NCI-H2107 treated with DMSO at 0.1 percent for 48 hours (cell line): ENCODE data around the gene PRDM10.
"Not testable (repeated sequence)": the region's sequence is repeated elsewhere in the genome, so short reads cannot be mapped to it uniquely, and the experiment has no call there.

Experiments used
- DNase-seq: peaks from one replicate; lab custom pipeline; 2025; ENCODE audit not compliant: unreplicated experiment; lab: John Stamatoyannopoulos, UW

Gene PRDM10

DNA sequence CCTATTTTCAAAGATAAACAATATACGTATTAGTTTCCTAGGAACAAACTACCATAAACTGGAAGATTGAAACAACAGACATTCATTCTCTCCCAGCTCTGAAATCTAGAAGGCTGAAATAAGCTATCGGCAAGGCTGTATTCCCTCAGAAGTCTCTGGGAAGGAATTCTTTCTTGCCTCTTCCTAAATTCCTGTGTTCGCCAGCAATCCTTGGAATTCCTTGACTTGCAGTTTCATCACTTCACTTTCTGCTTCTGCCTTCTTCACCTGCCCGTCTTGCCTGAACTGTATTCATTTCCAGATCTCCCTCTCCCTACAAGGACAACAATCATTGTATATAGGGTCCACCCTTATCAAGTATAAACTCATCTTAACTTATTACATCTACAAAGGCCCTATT lies 17.7 kb upstream of the PRDM10 start:
- DNase-seq: no peak

GRCh38 chr11:130015846-130016245 lies 13.2 kb upstream of the PRDM10 start:
- not testable (repeated sequence) for DNase-seq

DNA sequence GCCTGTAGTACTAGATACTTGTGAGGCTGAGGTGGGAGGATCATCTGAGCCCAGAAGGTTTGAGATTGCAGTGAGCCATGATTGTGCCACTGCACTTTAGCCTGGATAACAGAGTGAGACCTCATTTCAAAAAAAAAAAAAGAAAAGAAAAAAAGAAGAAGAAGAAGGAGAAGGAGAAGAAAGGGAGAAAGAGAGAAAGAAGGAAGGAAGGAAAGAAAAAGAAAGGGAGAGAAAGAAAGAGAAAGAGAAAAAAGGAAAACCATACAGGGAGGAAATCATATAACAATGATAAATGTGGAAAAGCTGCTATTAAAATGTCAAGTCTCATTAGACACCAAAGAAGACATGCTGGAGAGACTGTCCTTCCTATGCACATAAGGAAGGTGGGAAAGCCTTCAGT lies 5.7 kb upstream of the PRDM10 start:
- DNase-seq: no peak

DNA sequence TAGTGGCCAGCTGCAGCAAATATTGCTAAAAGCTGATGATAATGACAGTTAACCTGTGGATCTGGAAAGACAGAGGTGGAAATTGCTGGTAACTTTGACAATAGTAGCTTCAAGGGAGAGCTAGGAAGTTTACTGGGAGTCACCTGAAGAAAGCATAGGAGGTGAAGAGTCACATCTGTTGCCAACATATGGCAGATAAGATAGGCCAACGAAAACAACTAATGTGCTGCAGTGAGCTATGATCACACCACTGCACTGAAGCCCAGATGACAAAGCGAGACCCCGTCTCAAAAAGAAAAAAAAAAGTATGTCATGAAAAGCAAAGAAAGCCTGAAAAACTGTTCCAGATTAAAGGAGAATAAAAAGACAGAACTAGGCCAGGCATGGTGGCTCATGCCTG lies 4.3 kb upstream of the PRDM10 start:
- no peak for DNase-seq

- no peak for DNase-seq
Observed at GRCh38 chr11:130003717-130004001, 1.0 kb upstream of the PRDM10 start.

- DNase-seq: peak; percentile 97
Observed at GRCh38 chr11:130002846-130003716, 446 bp upstream of the PRDM10 start.

GRCh38 chr11:130001461-130002351 lies 929 bp downstream of the PRDM10 start:
- no peak for DNase-seq

DNA sequence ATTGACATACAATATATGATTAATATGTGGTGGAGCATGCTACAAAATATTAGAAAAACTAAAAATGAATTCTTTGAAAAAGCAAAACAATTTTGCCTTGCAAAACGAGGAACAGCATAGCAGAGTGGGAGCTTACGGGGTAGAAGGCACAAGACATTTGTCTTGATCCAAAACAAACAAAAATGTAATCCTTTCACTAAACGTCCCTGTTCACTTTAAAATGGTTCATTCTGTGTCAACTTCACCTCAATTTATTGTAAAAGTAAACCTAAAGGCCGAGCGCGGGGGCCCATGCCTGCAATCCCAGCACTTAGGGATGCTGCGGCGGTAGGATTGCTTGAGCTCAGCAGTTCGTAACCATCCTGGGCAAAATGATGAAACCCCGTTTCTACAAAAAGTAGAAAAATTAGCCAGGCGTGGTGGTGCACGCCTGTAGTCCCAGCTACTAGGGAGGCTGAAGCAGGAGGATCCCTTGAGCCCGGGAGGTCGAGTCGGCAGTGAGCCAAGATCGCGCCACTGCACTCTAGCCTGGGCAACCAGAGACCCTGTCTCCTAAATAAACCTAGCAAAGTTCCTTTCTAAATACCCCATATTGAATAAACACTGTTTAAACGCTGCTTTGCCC lies 2.0 kb downstream of the PRDM10 start:
- DNase-seq: no peak

GRCh38 chr11:129999407-129999806 lies 3.2 kb downstream of the PRDM10 start:
- DNase-seq: no peak

GRCh38 chr11:129998905-129999304 lies 3.7 kb downstream of the PRDM10 start:
- no peak for DNase-seq

- DNase-seq: peak; percentile 53
Observed at GRCh38 chr11:129998107-129998506, 4.5 kb downstream of the PRDM10 start.

- no peak for DNase-seq
Observed at GRCh38 chr11:129997513-129997912, 5.1 kb downstream of the PRDM10 start.

DNA sequence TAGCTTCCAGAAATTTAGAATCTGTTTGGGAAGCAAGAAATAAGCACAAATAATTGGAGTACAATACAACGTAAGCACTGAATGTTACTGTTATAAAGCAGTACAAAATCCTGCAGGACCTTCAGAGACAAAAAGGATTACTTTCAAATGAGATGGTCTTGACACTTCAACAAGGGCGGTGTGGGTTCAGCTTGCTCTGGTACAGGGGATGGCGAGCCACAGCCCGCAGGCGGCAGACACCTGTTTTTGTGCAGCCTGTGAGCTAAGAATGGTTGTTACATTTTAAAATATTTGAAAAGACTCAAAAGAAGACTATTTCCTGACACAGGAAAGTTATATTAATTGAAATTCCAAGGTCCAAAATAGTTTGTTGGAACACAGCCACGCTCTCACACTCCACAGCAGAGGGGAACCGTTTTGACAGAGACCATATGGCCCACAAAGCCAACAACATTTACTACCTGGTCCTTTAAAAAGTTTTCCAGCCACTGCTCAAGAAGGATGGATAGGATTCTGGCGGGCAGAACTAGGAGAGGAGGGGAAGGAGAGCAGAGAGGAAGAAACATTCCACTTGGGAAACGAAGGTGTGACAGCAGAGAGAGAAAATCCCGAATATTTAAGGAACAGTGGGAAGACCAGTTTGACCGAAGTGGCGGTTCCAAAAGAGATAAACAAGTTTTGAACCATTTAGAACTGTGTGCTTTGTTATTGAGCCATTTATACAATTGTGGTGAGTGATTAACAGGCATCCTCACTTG lies 6.3 kb downstream of the PRDM10 start:
- no peak for DNase-seq

DNA sequence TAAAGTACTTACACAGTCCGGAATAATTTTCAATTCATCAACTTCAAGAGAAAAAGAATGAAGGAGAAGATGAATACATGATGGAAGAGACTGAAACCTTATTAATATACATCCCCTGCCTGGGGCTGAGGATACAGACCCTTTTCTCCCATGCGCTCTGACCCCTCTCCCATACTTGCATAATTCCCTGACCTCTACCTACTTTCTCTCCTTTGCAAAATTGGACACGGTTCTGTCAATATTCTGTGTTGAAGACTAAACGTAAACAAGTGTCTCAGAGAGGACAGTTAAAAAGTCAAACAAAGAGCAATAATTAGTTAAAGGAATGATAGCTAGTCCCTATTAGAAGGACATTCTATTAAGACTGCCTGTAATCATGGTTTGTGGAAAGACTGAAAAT lies 7.5 kb downstream of the PRDM10 start:
- DNase-seq: no peak

- peak; percentile 84 for DNase-seq
Observed at GRCh38 chr11:129992161-129992944, 10.3 kb downstream of the PRDM10 start.

GRCh38 chr11:129989149-129989813 lies 13.4 kb downstream of the PRDM10 start:
- no peak for DNase-seq

DNA sequence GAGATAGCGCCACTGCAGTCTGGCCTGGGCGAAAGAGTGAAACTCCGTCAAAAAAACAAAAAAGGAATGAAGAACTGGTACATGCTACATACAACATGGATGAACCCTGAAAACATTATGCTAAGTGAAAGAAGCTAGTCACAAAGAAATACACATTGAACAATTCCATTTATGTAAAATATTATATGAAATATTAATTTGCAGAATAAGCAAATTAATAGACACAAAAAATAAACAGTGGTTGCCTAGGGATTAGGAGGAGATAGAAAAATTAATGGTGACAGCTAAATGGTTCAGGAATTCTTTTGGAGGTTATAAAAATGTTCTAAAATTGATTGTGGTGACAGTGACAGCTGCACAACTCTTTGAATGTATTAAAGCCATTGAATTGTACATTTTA lies 14.7 kb downstream of the PRDM10 start:
- DNase-seq: no peak

- DNase-seq: no peak
Observed at GRCh38 chr11:129985823-129986222, 16.8 kb downstream of the PRDM10 start.

GRCh38 chr11:129980086-129980485 lies 22.5 kb downstream of the PRDM10 start:
- DNase-seq: no peak
